DND-41 (cell line): ENCODE measurements around the gene MTHFR.

Experiments
- ATAC-seq: fragments of 200-7000 bp; cut with Tn5 transposase; 3 replicates; pipeline ENCODE4 v1.9.1; 2021; ENCODE audit warnings: low read depth; ENCODE audit not compliant: insufficient read depth
- DNase-seq: peaks from one replicate; pipeline ENCODE4 v3.0.0-alpha.2; 2020
- H2AFZ ChIP-seq: 2 replicates; pipeline ENCODE4 v1.6.0; 2012; ENCODE audit warnings: low read depth, low read length
- H3K27ac ChIP-seq: 2 replicates; pipeline ENCODE4 v1.5.1; 2012; ENCODE audit warnings: low read length, inconsistent platforms
- H3K27me3 ChIP-seq: fragments of 200-600 bp; sonication (generic); 2 replicates; pipeline ENCODE4 v1.6.0; 2012; ENCODE audit warnings: low read length, mild to moderate bottlenecking, inconsistent platforms; ENCODE audit not compliant: insufficient read depth, poor library complexity
- H3K36me3 ChIP-seq: 2 replicates; pipeline ENCODE4 v1.5.1; 2012; ENCODE audit warnings: low read length, inconsistent platforms; ENCODE audit not compliant: insufficient read depth
- H3K4me1 ChIP-seq: 2 replicates; pipeline ENCODE4 v1.5.1; 2012; ENCODE audit warnings: mild to moderate bottlenecking, low read length; ENCODE audit not compliant: insufficient read depth
- H3K4me2 ChIP-seq: 2 replicates; pipeline ENCODE4 v1.6.0; 2012; ENCODE audit warnings: mild to moderate bottlenecking, moderate library complexity, low read length, inconsistent platforms; ENCODE audit not compliant: insufficient read depth
- H3K4me3 ChIP-seq, 2 experiments: fragments of 200-600 bp in 1 of 2; shearing (Covaris generic) in 1 of 2; 2 replicates each; pipeline ENCODE4 v1.5.1; 2012 to 2016; ENCODE audit warnings: inconsistent platforms in 2 of 2, low read length in 2 of 2, mild to moderate bottlenecking in 2 of 2, low read depth in 1 of 2, moderate library complexity in 1 of 2
- H3K79me2 ChIP-seq: 2 replicates; pipeline ENCODE4 v1.6.0; 2012; ENCODE audit warnings: low read length, inconsistent platforms; ENCODE audit not compliant: insufficient read depth
- H3K9ac ChIP-seq: 2 replicates; pipeline ENCODE4 v1.6.0; 2012; ENCODE audit warnings: low read depth, mild to moderate bottlenecking, inconsistent platforms, low read length, moderate library complexity
- H3K9me3 ChIP-seq: 2 replicates; pipeline ENCODE4 v1.5.1; 2012; ENCODE audit warnings: low read length, moderate library complexity, mild to moderate bottlenecking, inconsistent platforms; ENCODE audit not compliant: insufficient read depth, severe bottlenecking
- H4K20me1 ChIP-seq: 2 replicates; pipeline ENCODE4 v1.6.0; 2012; ENCODE audit warnings: low read length; ENCODE audit not compliant: insufficient read depth
- EZH2 ChIP-seq: IDR thresholded peaks from 3 replicates; pipeline ENCODE4 v1.6.1; 2012; ENCODE audit warnings: borderline replicate concordance, low read depth, mild to moderate bottlenecking, moderate library complexity, low read length, inconsistent platforms; ENCODE audit not compliant: severe bottlenecking
- TF ChIP-seq, protein P1 (sequence below): IDR thresholded peaks from 2 replicates; pipeline ENCODE4 v1.5.1; 2012; ENCODE audit warnings: borderline replicate concordance, low read length, moderate library complexity, mild to moderate bottlenecking; ENCODE audit not compliant: poor library complexity, severe bottlenecking; ENCODE audit errors: extremely low read depth

The MTHFR gene

GRCh38 chr1:11735854-11736745 is 69.7 kb downstream of the MTHFR start, which contains the start of gene AGTRAP:
TSS of gene AGTRAP (plus strand) at chr1:11736136. CDS start at chr1:11736209, 73 bp downstream.
- Histone ChIP-seq H3K27ac (peak within 1 kb of the TSS; percentile 28), H3K4me1 (peaks cover 51% of the 10 kb centered on the region), H3K9ac (peak within 1 kb of the TSS; percentile 58), H3K9me3 (no peaks in the 10 kb centered on the region), H3K79me2 (no peaks in the 10 kb centered on the region), H4K20me1 (peaks cover 20% of the 10 kb centered on the region; the same call in 1 of the 2 replicates), H3K4me3 (peak within 1 kb of the TSS; percentile 22 to 70; a peak in 3 of 4 replicates), H2AFZ (peak within 1 kb of the TSS; percentile 78), H3K4me2 (peak within 1 kb of the TSS; percentile 87), H3K36me3 (no peaks in the 10 kb centered on the region), H3K27me3 (peaks cover 32% of the 10 kb centered on the region)
- peak; percentile 18; the same call in 2 of the 3 replicates for ATAC-seq
- DNase-seq: peak; percentile 69
- TF ChIP-seq, protein P1, sequence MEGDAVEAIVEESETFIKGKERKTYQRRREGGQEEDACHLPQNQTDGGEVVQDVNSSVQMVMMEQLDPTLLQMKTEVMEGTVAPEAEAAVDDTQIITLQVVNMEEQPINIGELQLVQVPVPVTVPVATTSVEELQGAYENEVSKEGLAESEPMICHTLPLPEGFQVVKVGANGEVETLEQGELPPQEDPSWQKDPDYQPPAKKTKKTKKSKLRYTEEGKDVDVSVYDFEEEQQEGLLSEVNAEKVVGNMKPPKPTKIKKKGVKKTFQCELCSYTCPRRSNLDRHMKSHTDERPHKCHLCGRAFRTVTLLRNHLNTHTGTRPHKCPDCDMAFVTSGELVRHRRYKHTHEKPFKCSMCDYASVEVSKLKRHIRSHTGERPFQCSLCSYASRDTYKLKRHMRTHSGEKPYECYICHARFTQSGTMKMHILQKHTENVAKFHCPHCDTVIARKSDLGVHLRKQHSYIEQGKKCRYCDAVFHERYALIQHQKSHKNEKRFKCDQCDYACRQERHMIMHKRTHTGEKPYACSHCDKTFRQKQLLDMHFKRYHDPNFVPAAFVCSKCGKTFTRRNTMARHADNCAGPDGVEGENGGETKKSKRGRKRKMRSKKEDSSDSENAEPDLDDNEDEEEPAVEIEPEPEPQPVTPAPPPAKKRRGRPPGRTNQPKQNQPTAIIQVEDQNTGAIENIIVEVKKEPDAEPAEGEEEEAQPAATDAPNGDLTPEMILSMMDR: no peak
- TF ChIP-seq EZH2: peak; percentile 74
